Measurements from ENCODE around the gene SHISA7.

SHISA7 gene

GRCh38 chr19:55447421-55448174, 4.5 kb upstream of the SHISA7 start:
- no peak overlapping the region for H3K4me2 ChIP-seq
- no peak overlapping the region for H3K9ac ChIP-seq
- H3K9me3 ChIP-seq: no peaks in the 10 kb centered on the region
- H3K36me3 ChIP-seq: no peaks in the 10 kb centered on the region
- H3K4me3 ChIP-seq: no peak overlapping the region
- no peak for TF ChIP-seq Cebpa-rat (IDR thresholded peaks at IDR 0.05)
- H3K4me1 ChIP-seq: peaks cover 8% of the 10 kb centered on the region
- peaks cover 8% of the 10 kb centered on the region for H4K20me1 ChIP-seq
- H3K27me3 ChIP-seq: peaks cover 89% of the 10 kb centered on the region
- no peak overlapping the region for H3K27ac ChIP-seq

- H3K9me3 ChIP-seq: no peaks in the 10 kb centered on the region
- H3K4me1 ChIP-seq: peaks cover 8% of the 10 kb centered on the region; the same call in 1 of the 2 replicates
- H3K4me2 ChIP-seq: no peak overlapping the region
- no peak overlapping the region for H3K27ac ChIP-seq
- H3K9ac ChIP-seq: no peak overlapping the region
- no peaks in the 10 kb centered on the region for H3K36me3 ChIP-seq
- no peak overlapping the region for H3K4me3 ChIP-seq
- TF ChIP-seq Cebpa-rat (IDR thresholded peaks at IDR 0.05): no peak
- H4K20me1 ChIP-seq: 0 out of 2 replicates have a peak, but pooled peaks cover 8% of the 10 kb centered on the region
- peaks cover 89% of the 10 kb centered on the region for H3K27me3 ChIP-seq
Measured at GRCh38 chr19:55446060-55446459, 3.0 kb upstream of the SHISA7 start.

GRCh38 chr19:55444646-55445045, 1.5 kb upstream of the SHISA7 start:
- no peaks in the 10 kb centered on the region for H3K36me3 ChIP-seq
- no peak for TF ChIP-seq Cebpa-rat (IDR thresholded peaks at IDR 0.05)
- peaks cover 89% of the 10 kb centered on the region for H3K27me3 ChIP-seq
- no peak overlapping the region for H3K9ac ChIP-seq
- no peak overlapping the region for H3K4me2 ChIP-seq
- H3K27ac ChIP-seq: no peak overlapping the region
- 0 out of 2 replicates have a peak, but pooled peaks cover 7% of the 10 kb centered on the region for H3K9me3 ChIP-seq
- H4K20me1 ChIP-seq: peaks cover 10% of the 10 kb centered on the region; the same call in 1 of the 2 replicates
- peaks cover 13% of the 10 kb centered on the region; the same call in 1 of the 2 replicates for H3K4me1 ChIP-seq
- no peak overlapping the region for H3K4me3 ChIP-seq

- Histone ChIP-seq H3K9ac (no peak overlapping the region), H3K9me3 (0 out of 2 replicates have a peak, but pooled peaks cover 7% of the 10 kb centered on the region), H4K20me1 (peaks cover 17% of the 10 kb centered on the region; the same call in 1 of the 2 replicates), H3K4me2 (no peak overlapping the region), H3K27me3 (peaks cover 89% of the 10 kb centered on the region), H3K4me3 (no peak overlapping the region), H3K27ac (no peak overlapping the region), H3K36me3 (no peaks in the 10 kb centered on the region), H3K4me1 (peaks cover 13% of the 10 kb centered on the region; the same call in 1 of the 2 replicates)
- TF ChIP-seq Cebpa-rat (IDR thresholded peaks at IDR 0.05): no peak
Measured at GRCh38 chr19:55443824-55444480, 852 bp upstream of the SHISA7 start.

- Histone ChIP-seq H3K9ac (no peak overlapping the region), H3K4me3 (no peak overlapping the region), H3K4me2 (no peak overlapping the region)
Measured at GRCh38 chr19:55442372-55442961, 633 bp downstream of the SHISA7 start.

GRCh38 chr19:55441692-55442321, 1.3 kb downstream of the SHISA7 start:
- H4K20me1 ChIP-seq: peaks cover 20% of the 10 kb centered on the region; the same call in 1 of the 2 replicates
- no peak overlapping the region for H3K4me3 ChIP-seq
- H3K36me3 ChIP-seq: no peaks in the 10 kb centered on the region
- H3K27ac ChIP-seq: no peak overlapping the region
- H3K27me3 ChIP-seq: peaks cover 96% of the 10 kb centered on the region
- H3K4me1 ChIP-seq: peaks cover 13% of the 10 kb centered on the region; the same call in 1 of the 2 replicates
- 0 out of 2 replicates have a peak, but pooled peaks cover 7% of the 10 kb centered on the region for H3K9me3 ChIP-seq
- TF ChIP-seq Cebpa-rat (IDR thresholded peaks at IDR 0.05): no peak
- no peak overlapping the region for H3K4me2 ChIP-seq
- no peak overlapping the region for H3K9ac ChIP-seq

More at GRCh38 chr19:55442372-55442961, 633 bp downstream of the SHISA7 start:
- H3K27me3 ChIP-seq: peaks cover 96% of the 10 kb centered on the region
- 0 out of 2 replicates have a peak, but pooled peaks cover 7% of the 10 kb centered on the region for H3K9me3 ChIP-seq
- no peak overlapping the region for H3K27ac ChIP-seq
- no peaks in the 10 kb centered on the region for H3K36me3 ChIP-seq
- peaks cover 20% of the 10 kb centered on the region; the same call in 1 of the 2 replicates for H4K20me1 ChIP-seq
- peaks cover 13% of the 10 kb centered on the region; the same call in 1 of the 2 replicates for H3K4me1 ChIP-seq
- TF ChIP-seq Cebpa-rat (IDR thresholded peaks at IDR 0.05): no peak

GRCh38 chr19:55441319-55441691, 1.8 kb downstream of the SHISA7 start:
- no peak overlapping the region for H3K4me2 ChIP-seq
- H3K36me3 ChIP-seq: no peaks in the 10 kb centered on the region
- no peak overlapping the region for H3K4me3 ChIP-seq
- peaks cover 13% of the 10 kb centered on the region; the same call in 1 of the 2 replicates for H3K4me1 ChIP-seq
- H3K9me3 ChIP-seq: 0 out of 2 replicates have a peak, but pooled peaks cover 7% of the 10 kb centered on the region
- H3K9ac ChIP-seq: no peak overlapping the region
- peaks cover 96% of the 10 kb centered on the region for H3K27me3 ChIP-seq
- no peak for TF ChIP-seq Cebpa-rat (IDR thresholded peaks at IDR 0.05)
- H3K27ac ChIP-seq: no peak overlapping the region
- H4K20me1 ChIP-seq: peaks cover 20% of the 10 kb centered on the region; the same call in 1 of the 2 replicates

- H3K27me3 ChIP-seq: peaks cover 97% of the 10 kb centered on the region
- no peaks in the 10 kb centered on the region for H3K36me3 ChIP-seq
- no peak overlapping the region for H3K27ac ChIP-seq
- no peak for TF ChIP-seq Cebpa-rat (IDR thresholded peaks at IDR 0.05)
- no peak overlapping the region for H3K4me2 ChIP-seq
- peaks cover 20% of the 10 kb centered on the region; the same call in 1 of the 2 replicates for H4K20me1 ChIP-seq
- H3K9ac ChIP-seq: no peak overlapping the region
- no peak overlapping the region for H3K4me3 ChIP-seq
- peaks cover 13% of the 10 kb centered on the region; the same call in 1 of the 2 replicates for H3K4me1 ChIP-seq
- H3K9me3 ChIP-seq: 0 out of 2 replicates have a peak, but pooled peaks cover 7% of the 10 kb centered on the region
Measured at GRCh38 chr19:55440411-55441105, 2.5 kb downstream of the SHISA7 start.

All from BLaER1 (cell line).